HepG2 (cell line): ENCODE data around the gene NDUFA13. TPM values are rescaled to one million over a fixed set of nuclear protein-coding genes. Genes with fewer than 3 reads are reported as not detected.
A peak's percentile ranks its signal among the peaks of the same experiment; 100 is the strongest.

Experiments used
- ARNT ChIP-seq: fragments of 450-650 bp; IDR thresholded peaks from 2 replicates; pipeline ENCODE4 v1.6.1; 2017
- ELF3 ChIP-seq: IDR thresholded peaks from 2 replicates; pipeline ENCODE4 v1.6.1; 2016; ENCODE audit warnings: missing genetic modification reagents, missing compliant biosample characterization
- HNRNPL ChIP-seq: fragments of 200-400 bp; formaldehyde crosslinking; IDR thresholded peaks from 2 replicates; pipeline ENCODE4 v1.6.1; 2017; ENCODE audit warnings: mild to moderate bottlenecking, low read depth, low read length
- MXD4 ChIP-seq: IDR thresholded peaks from 2 replicates; pipeline ENCODE4 v1.6.1; 2016; ENCODE audit warnings: mild to moderate bottlenecking, missing biosample characterization, missing genetic modification reagents
- NKX3-1 ChIP-seq: sonication (generic); formaldehyde crosslinking; IDR thresholded peaks from 2 replicates; pipeline ENCODE4 v1.5.0; 2020; ENCODE audit warnings: missing genetic modification reagents
- NRL ChIP-seq: sonication (generic); formaldehyde crosslinking; IDR thresholded peaks from 2 replicates; pipeline ENCODE4 v1.5.0; 2020; ENCODE audit warnings: missing genetic modification reagents, mild to moderate bottlenecking, moderate library complexity, borderline replicate concordance
- PPARG ChIP-seq: conservative IDR thresholded peaks from 2 replicates; pipeline ENCODE4 v1.6.1; 2016; ENCODE audit warnings: missing biosample characterization, missing genetic modification reagents
- SATB2 ChIP-seq: sonication (generic); formaldehyde crosslinking; IDR thresholded peaks from 2 replicates; pipeline ENCODE4 v1.5.0; 2020; ENCODE audit warnings: missing genetic modification reagents
- TAF15 ChIP-seq: fragments of 200-400 bp; formaldehyde crosslinking; IDR thresholded peaks from one replicate; pipeline ENCODE4 v1.6.1; 2018; ENCODE audit warnings: mild to moderate bottlenecking, low read depth, low read length; ENCODE audit not compliant: poor library complexity, severe bottlenecking
- ZBTB38 ChIP-seq: sonication (generic); formaldehyde crosslinking; IDR thresholded peaks from 2 replicates; pipeline ENCODE4 v1.5.1; 2020; ENCODE audit warnings: mild to moderate bottlenecking, missing genetic modification reagents
- ZFY ChIP-seq: sonication (generic); formaldehyde crosslinking; IDR thresholded peaks from 2 replicates; pipeline ENCODE4 v1.4.0; 2020; ENCODE audit warnings: missing genetic modification reagents
- ZNF274 ChIP-seq: sonication (generic); formaldehyde crosslinking; IDR thresholded peaks from 2 replicates; pipeline ENCODE4 v1.5.1; 2020; ENCODE audit warnings: mild to moderate bottlenecking, missing genetic modification reagents
- ZNF30 ChIP-seq: sonication (generic); formaldehyde crosslinking; IDR thresholded peaks from 2 replicates; pipeline ENCODE4 v1.5.0; 2020; ENCODE audit warnings: mild to moderate bottlenecking, missing genetic modification reagents
- ZNF382 ChIP-seq: sonication (generic); formaldehyde crosslinking; IDR thresholded peaks from 2 replicates; pipeline ENCODE4 v1.5.0; 2020; ENCODE audit warnings: missing genetic modification reagents, mild to moderate bottlenecking, borderline replicate concordance
- ZNF616 ChIP-seq: sonication (generic); formaldehyde crosslinking; IDR thresholded peaks from 2 replicates; pipeline ENCODE4 v1.5.0; 2020; ENCODE audit warnings: low read depth, mild to moderate bottlenecking, missing genetic modification reagents
- ZNF777 ChIP-seq: sonication (generic); formaldehyde crosslinking; IDR thresholded peaks from 2 replicates; pipeline ENCODE4 v1.4.0; 2020; ENCODE audit warnings: missing genetic modification reagents
- polyA plus RNA-seq, 8 experiments: library from polyadenylated mRNA; depleted of rRNA in 3 of 8; stranded (reverse) in 7 of 8; unstranded in 1 of 8; fragments of >200 nt; fragmentation: Illumina TruSeq in 4 of 8; extraction: Trizol in 4 of 8; gene quantifications; 2 replicates each; pipeline versions ENCODE4 v1.2.1 to v1.2.3, GENCODE V29; 2011 to 2016; ENCODE audit warnings: low read depth in 4 of 8, missing spikeins in 1 of 8, mixed read lengths in 1 of 8; ENCODE audit not compliant: insufficient read depth in 1 of 8
- total RNA-seq, 5 experiments: library from RNA; depleted of rRNA; stranded (reverse); fragments of >200 nt; fragmentation: Illumina TruSeq; extraction: Trizol; gene quantifications; 2 replicates each; pipeline ENCODE4 v1.2.3, GENCODE V29; 2016; ENCODE audit warnings: low read depth in 1 of 5
- TF ChIP-seq, protein P1 (sequence below): conservative IDR thresholded peaks from 2 replicates; pipeline ENCODE4 v1.6.1; 2018; ENCODE audit warnings: missing genetic modification reagents
- TF ChIP-seq, protein P2 (sequence below): sonication (generic); formaldehyde crosslinking; IDR thresholded peaks from 2 replicates; pipeline ENCODE4 v1.4.0; 2020; ENCODE audit warnings: missing genetic modification reagents
- TF ChIP-seq, protein P3 (sequence below): sonication (generic); formaldehyde crosslinking; IDR thresholded peaks from 2 replicates; pipeline ENCODE4 v1.8.1; 2023; ENCODE audit warnings: mild to moderate bottlenecking, missing genetic modification reagents
- TF ChIP-seq, protein P4 (sequence below): sonication (generic); formaldehyde crosslinking; IDR thresholded peaks from 2 replicates; pipeline ENCODE4 v1.4.0; 2020; ENCODE audit warnings: missing genetic modification reagents, mild to moderate bottlenecking, borderline replicate concordance

Gene NDUFA13
- total and polyA plus RNA-seq, 2 of the 13 experiments (the other 11 are each of a cell fraction or from before 2014, with no cell fraction given), result 337 to 366 TPM

DNA sequence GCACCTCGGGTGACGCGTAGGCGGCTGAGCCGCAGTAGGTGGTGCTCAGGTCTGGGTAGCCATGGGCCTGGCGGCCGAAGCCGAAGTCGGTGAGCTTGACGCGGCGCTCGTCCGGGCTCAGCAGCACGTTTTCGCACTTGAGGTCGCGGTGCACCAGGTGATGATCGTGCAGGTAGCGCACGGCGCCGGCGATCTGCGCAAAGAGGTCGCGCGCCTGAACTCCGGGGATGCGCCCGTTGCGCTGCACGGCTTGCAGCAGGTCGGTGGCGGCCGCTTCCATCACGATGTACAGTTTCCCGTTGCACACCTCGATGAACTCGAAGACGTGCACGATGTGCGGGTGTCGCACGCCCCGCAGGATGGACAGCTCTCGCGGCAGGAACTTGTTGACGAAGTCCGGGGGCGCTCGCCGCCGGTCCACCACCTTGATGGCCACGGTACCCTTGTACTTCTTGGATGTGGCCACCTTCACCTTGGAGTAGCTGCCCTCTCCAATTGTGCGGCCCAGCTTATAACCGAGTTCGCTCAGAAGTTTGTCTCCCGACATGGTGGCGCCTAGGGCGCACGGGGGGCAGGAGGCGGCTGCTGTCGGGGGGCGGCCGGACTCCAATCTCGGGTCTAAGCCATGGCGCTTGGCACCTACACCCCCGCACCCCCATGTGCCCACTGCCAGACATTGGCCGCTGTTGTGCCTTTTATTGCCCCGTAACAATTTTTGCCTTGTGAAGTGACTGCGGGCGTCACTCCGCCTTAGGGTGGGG lies 964 bp upstream of the NDUFA13 start, which contains the start of gene TSSK6 (continued):
- no peak for TF ChIP-seq ARNT
- TF ChIP-seq HNRNPL, result 0 out of 2 replicates have a peak, but pooled peaks have one; percentile 17
- TF ChIP-seq, protein P1, sequence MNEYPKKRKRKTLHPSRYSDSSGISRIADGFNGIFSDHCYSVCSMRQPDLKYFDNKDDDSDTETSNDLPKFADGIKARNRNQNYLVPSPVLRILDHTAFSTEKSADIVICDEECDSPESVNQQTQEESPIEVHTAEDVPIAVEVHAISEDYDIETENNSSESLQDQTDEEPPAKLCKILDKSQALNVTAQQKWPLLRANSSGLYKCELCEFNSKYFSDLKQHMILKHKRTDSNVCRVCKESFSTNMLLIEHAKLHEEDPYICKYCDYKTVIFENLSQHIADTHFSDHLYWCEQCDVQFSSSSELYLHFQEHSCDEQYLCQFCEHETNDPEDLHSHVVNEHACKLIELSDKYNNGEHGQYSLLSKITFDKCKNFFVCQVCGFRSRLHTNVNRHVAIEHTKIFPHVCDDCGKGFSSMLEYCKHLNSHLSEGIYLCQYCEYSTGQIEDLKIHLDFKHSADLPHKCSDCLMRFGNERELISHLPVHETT, result no peak
- peak; percentile 48 for TF ChIP-seq ZBTB38 (CRISPR knock-in tag)
- no peak for TF ChIP-seq ELF3
- no peak for TF ChIP-seq MXD4 (CRISPR knock-in tag)
- no peak for TF ChIP-seq ZFY (CRISPR knock-in tag)
- TF ChIP-seq, protein P2, sequence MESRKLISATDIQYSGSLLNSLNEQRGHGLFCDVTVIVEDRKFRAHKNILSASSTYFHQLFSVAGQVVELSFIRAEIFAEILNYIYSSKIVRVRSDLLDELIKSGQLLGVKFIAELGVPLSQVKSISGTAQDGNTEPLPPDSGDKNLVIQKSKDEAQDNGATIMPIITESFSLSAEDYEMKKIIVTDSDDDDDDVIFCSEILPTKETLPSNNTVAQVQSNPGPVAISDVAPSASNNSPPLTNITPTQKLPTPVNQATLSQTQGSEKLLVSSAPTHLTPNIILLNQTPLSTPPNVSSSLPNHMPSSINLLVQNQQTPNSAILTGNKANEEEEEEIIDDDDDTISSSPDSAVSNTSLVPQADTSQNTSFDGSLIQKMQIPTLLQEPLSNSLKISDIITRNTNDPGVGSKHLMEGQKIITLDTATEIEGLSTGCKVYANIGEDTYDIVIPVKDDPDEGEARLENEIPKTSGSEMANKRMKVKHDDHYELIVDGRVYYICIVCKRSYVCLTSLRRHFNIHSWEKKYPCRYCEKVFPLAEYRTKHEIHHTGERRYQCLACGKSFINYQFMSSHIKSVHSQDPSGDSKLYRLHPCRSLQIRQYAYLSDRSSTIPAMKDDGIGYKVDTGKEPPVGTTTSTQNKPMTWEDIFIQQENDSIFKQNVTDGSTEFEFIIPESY (CRISPR knock-in tag), result no peak
- no peak for TF ChIP-seq NKX3-1 (CRISPR knock-in tag)
- TF ChIP-seq ZNF30 (CRISPR knock-in tag), result no peak
- TF ChIP-seq SATB2 (CRISPR knock-in tag), result no peak
- TF ChIP-seq ZNF382 (CRISPR knock-in tag), result no peak
- TF ChIP-seq ZNF274 (CRISPR knock-in tag), result 0 out of 2 replicates have a peak, but pooled peaks have one; percentile 10
- no peak for TF ChIP-seq TAF15
- TF ChIP-seq ZNF616, result no peak
- no peak for TF ChIP-seq PPARG (CRISPR knock-in tag)
- TF ChIP-seq ZNF777 (CRISPR knock-in tag), result no peak
- no peak for TF ChIP-seq NRL
- TF ChIP-seq, protein P3, sequence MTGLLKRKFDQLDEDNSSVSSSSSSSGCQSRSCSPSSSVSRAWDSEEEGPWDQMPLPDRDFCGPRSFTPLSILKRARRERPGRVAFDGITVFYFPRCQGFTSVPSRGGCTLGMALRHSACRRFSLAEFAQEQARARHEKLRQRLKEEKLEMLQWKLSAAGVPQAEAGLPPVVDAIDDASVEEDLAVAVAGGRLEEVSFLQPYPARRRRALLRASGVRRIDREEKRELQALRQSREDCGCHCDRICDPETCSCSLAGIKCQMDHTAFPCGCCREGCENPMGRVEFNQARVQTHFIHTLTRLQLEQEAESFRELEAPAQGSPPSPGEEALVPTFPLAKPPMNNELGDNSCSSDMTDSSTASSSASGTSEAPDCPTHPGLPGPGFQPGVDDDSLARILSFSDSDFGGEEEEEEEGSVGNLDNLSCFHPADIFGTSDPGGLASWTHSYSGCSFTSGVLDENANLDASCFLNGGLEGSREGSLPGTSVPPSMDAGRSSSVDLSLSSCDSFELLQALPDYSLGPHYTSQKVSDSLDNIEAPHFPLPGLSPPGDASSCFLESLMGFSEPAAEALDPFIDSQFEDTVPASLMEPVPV (CRISPR knock-in tag), result no peak
- TF ChIP-seq, protein P4, sequence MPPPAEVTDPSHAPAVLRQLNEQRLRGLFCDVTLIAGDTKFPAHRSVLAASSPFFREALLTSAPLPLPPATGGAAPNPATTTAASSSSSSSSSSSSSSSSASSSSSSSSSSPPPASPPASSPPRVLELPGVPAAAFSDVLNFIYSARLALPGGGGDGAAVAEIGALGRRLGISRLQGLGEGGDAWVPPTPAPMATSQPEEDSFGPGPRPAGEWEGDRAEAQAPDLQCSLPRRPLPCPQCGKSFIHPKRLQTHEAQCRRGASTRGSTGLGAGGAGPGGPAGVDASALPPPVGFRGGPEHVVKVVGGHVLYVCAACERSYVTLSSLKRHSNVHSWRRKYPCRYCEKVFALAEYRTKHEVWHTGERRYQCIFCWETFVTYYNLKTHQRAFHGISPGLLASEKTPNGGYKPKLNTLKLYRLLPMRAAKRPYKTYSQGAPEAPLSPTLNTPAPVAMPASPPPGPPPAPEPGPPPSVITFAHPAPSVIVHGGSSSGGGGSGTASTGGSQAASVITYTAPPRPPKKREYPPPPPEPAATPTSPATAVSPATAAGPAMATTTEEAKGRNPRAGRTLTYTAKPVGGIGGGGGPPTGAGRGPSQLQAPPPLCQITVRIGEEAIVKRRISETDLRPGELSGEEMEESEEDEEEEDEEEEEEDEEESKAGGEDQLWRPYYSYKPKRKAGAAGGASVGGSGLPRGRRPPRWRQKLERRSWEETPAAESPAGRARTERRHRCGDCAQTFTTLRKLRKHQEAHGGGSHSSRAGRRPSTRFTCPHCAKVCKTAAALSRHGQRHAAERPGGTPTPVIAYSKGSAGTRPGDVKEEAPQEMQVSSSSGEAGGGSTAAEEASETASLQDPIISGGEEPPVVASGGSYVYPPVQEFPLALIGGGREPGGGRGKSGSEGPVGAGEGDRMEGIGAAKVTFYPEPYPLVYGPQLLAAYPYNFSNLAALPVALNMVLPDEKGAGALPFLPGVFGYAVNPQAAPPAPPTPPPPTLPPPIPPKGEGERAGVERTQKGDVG (CRISPR knock-in tag), result no peak
